Activated naive CD8-positive, alpha-beta T cell (primary cell): ENCODE results near the gene RPS6KB2.
"Not testable (repeated sequence)": the region's sequence is repeated elsewhere in the genome, so short reads cannot be mapped to it uniquely, and the experiment has no call there.

Source experiments
- H3K27ac Mint-ChIP-seq: one replicate; pipeline ENCODE4 v1.8.0; 2021; ENCODE audit warnings: mixed read lengths
- H3K27me3 Mint-ChIP-seq: one replicate; pipeline ENCODE4 v1.8.0; 2021; ENCODE audit warnings: mixed read lengths
- H3K36me3 Mint-ChIP-seq: one replicate; pipeline ENCODE4 v1.8.0; 2021; ENCODE audit warnings: mixed read lengths
- H3K4me1 Mint-ChIP-seq: one replicate; pipeline ENCODE4 v1.8.0; 2021; ENCODE audit warnings: low read depth, mixed read lengths
- H3K4me3 Mint-ChIP-seq: one replicate; pipeline ENCODE4 v1.8.0; 2021; ENCODE audit warnings: mild to moderate bottlenecking, mixed read lengths
- H3K9me3 Mint-ChIP-seq: one replicate; pipeline ENCODE4 v1.8.0; 2021; ENCODE audit warnings: low read depth, mixed read lengths

RPS6KB2 gene

DNA sequence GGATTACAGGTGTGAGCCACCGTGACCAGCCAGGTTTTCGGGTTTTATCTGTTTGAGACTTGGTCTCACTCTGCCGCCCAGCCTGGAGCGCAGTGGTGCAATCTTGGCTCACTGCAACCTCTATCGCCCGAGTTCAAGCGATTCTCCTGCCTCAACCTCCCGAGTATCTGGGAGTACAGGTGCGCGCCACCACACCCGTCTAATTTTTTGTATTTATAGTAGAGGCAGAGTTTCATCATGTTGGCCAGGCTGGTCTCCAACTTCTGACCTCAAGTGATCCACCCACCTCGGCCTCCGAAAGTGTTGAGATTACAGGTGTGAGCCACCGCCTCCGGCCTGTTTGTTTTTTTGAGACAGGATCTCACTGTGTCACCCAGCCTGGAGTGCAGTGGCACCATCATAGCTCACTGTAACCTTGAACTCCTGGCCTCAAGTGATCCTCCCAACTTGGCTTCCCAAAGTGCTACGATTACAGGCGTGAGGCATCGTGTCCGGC is 882 bp upstream of the RPS6KB2 start:
- peak overlapping the region; percentile 96 for H3K27ac Mint-ChIP-seq
- H3K9me3 Mint-ChIP-seq, H3K36me3 Mint-ChIP-seq, H3K27me3 Mint-ChIP-seq: not testable (repeated sequence)
- peak overlapping the region; percentile 97 for H3K4me3 Mint-ChIP-seq
- peaks cover 46% of the 10 kb centered on the region for H3K4me1 Mint-ChIP-seq

GRCh38 chr11:67429038-67429668 is 859 bp downstream of the RPS6KB2 start:
- H3K36me3 Mint-ChIP-seq = no peaks in the 10 kb centered on the region
- peak overlapping the region; percentile 97 for H3K4me3 Mint-ChIP-seq
- peaks cover 56% of the 10 kb centered on the region for H3K4me1 Mint-ChIP-seq
- H3K9me3 Mint-ChIP-seq = no peaks in the 10 kb centered on the region
- H3K27ac Mint-ChIP-seq = peak overlapping the region; percentile 90
- H3K27me3 Mint-ChIP-seq = no peaks in the 10 kb centered on the region

GRCh38 chr11:67429722-67430121 is 1.4 kb downstream of the RPS6KB2 start:
- peak overlapping the region; percentile 97 for H3K4me3 Mint-ChIP-seq
- H3K27ac Mint-ChIP-seq = peak overlapping the region; percentile 90
- no peaks in the 10 kb centered on the region for H3K36me3 Mint-ChIP-seq
- H3K9me3 Mint-ChIP-seq = no peaks in the 10 kb centered on the region
- H3K27me3 Mint-ChIP-seq = no peaks in the 10 kb centered on the region
- peaks cover 55% of the 10 kb centered on the region for H3K4me1 Mint-ChIP-seq

DNA sequence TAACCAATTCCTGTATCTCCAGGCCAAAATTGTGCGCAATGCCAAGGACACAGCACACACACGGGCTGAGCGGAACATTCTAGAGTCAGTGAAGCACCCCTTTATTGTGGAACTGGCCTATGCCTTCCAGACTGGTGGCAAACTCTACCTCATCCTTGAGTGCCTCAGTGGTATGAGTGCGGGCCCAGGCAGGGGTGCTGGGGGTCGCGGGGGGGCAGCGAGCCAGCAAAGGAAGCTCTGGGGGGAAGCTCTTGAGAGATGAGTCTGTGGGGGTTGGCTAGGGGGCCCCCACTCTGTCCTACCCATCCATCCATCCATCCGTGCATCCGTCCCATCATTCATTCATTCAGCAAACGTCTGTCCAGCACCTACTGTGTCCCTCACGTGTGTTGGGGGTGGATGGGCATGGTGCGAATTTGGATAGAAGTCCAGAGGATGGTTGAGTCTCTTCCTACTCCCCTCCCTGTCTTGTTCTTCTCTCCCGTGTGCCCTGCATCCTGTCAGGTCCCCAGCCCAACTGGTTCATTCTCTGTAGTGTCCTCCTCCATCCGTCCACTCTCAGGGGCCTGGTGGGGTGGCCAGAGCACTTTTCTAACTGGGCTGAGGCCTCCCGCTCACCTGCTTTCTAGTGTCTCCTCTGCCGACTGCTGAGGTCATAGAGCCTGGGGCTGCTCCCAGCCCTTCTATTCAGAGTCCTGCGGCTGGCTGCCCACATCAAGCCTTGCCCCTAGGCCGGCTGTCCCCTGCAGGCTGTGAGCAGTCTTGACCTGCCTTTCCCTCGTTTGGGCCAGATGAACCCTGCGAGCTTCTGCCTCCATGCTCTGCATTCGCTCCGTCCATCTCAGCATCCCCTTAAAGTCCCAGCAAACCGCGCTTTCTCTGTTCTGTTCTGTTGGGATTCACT is 3.3 kb downstream of the RPS6KB2 start:
- Mint-ChIP-seq H3K36me3 (no peaks in the 10 kb centered on the region), H3K27ac (peak overlapping the region; percentile 55), H3K4me3 (peak overlapping the region; percentile 57), H3K9me3 (no peaks in the 10 kb centered on the region), H3K4me1 (peaks cover 59% of the 10 kb centered on the region), H3K27me3 (no peaks in the 10 kb centered on the region)

DNA sequence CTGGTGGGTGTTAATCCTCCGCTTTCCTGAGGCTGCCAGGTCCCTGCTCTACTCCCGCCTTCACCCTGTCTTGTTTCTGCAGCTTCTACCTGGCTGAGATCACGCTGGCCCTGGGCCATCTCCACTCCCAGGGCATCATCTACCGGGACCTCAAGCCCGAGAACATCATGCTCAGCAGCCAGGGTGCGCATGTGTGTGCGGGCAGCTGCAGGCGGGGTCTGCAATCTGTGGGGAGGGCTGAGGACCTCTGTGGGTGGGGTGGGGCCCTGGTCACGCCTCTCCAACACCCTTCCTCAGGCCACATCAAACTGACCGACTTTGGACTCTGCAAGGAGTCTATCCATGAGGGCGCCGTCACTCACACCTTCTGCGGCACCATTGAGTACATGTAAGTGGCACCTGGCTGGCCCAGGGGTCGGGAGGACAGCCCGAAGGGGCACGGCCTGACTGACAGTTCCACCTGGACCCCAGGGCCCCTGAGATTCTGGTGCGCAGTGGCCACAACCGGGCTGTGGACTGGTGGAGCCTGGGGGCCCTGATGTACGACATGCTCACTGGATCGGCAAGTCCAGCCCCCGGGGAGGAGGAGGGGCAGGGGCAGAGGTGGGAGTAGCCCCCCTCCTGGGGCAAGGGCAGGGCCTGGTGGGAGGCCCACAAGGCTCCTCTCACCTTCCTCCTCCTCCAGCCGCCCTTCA is 4.5 kb downstream of the RPS6KB2 start:
- no peaks in the 10 kb centered on the region for H3K9me3 Mint-ChIP-seq
- no peaks in the 10 kb centered on the region for H3K36me3 Mint-ChIP-seq
- no peaks in the 10 kb centered on the region for H3K27me3 Mint-ChIP-seq
- H3K27ac Mint-ChIP-seq = peak overlapping the region; percentile 73
- peak overlapping the region; percentile 57 for H3K4me3 Mint-ChIP-seq
- H3K4me1 Mint-ChIP-seq = peaks cover 56% of the 10 kb centered on the region

GRCh38 chr11:67433536-67434394 is 5.5 kb downstream of the RPS6KB2 start:
- Mint-ChIP-seq H3K9me3 (no peaks in the 10 kb centered on the region), H3K27ac (peak overlapping the region; percentile 84), H3K27me3 (no peaks in the 10 kb centered on the region), H3K4me3 (peak overlapping the region; percentile 60), H3K36me3 (no peaks in the 10 kb centered on the region), H3K4me1 (peaks cover 54% of the 10 kb centered on the region)

DNA sequence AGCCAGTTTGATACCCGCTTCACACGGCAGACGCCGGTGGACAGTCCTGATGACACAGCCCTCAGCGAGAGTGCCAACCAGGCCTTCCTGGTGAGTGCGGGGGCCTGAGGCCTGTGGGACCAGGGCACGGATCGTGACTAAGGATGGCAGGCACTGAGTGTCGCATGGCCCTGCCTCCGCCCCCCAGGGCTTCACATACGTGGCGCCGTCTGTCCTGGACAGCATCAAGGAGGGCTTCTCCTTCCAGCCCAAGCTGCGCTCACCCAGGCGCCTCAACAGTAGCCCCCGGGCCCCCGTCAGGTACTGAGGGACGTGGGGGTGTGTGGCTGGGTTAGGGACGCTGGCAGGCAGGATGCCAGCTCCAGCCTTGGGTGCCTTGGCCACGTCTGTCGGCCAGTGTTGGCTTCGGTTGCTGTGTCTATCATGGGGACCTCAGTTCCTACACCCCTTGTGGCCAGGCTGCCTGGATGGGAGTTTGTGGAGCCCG is 6.1 kb downstream of the RPS6KB2 start:
- no peaks in the 10 kb centered on the region for H3K36me3 Mint-ChIP-seq
- no peaks in the 10 kb centered on the region for H3K27me3 Mint-ChIP-seq
- peaks cover 54% of the 10 kb centered on the region for H3K4me1 Mint-ChIP-seq
- peak overlapping the region; percentile 60 for H3K4me3 Mint-ChIP-seq
- H3K9me3 Mint-ChIP-seq = no peaks in the 10 kb centered on the region
- H3K27ac Mint-ChIP-seq = peak overlapping the region; percentile 84

GRCh38 chr11:67435031-67435726 is 6.9 kb downstream of the RPS6KB2 start:
- Mint-ChIP-seq H3K9me3 (no peaks in the 10 kb centered on the region), H3K36me3 (no peaks in the 10 kb centered on the region), H3K27ac (peak overlapping the region; percentile 92), H3K4me3 (peak overlapping the region; percentile 94), H3K4me1 (peaks cover 59% of the 10 kb centered on the region), H3K27me3 (no peaks in the 10 kb centered on the region)

GRCh38 chr11:67435727-67436458 is 7.6 kb downstream of the RPS6KB2 start:
- no peaks in the 10 kb centered on the region for H3K9me3 Mint-ChIP-seq
- peaks cover 58% of the 10 kb centered on the region for H3K4me1 Mint-ChIP-seq
- H3K27me3 Mint-ChIP-seq = no peaks in the 10 kb centered on the region
- peak overlapping the region; percentile 92 for H3K27ac Mint-ChIP-seq
- peak overlapping the region; percentile 94 for H3K4me3 Mint-ChIP-seq
- H3K36me3 Mint-ChIP-seq = no peaks in the 10 kb centered on the region

DNA sequence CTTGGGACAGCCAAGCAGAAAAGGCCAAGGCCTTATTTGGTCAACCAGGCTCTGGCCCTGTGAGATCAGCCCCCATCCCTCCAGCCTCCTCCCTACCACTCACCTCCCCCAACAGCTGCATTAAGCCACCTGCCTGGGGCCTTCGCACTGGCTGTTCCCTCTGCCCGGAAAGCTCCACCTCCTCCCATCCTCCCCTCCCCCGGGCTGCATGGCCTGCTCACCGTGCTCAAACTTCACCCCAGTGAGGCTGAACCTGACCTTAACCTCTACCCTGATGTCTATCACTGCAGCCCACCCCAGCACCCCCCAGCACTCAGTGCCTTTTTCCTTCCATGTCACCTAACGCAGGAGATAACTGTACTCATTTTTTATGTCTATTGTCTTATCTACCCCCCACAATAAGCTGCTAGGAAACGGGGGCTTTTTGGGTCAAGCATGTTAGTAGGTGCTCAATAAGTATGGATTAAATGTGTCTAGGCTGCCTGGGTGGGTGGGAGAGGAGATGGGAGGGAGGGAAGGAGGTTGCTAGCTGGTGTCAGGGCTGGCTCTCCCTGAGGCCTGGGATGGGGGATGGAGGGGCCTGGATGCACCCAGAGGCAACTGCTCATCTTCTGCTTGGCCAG is 8.3 kb downstream of the RPS6KB2 start:
- Mint-ChIP-seq H3K4me3 (peak overlapping the region; percentile 94), H3K27me3 (no peaks in the 10 kb centered on the region)

DNA sequence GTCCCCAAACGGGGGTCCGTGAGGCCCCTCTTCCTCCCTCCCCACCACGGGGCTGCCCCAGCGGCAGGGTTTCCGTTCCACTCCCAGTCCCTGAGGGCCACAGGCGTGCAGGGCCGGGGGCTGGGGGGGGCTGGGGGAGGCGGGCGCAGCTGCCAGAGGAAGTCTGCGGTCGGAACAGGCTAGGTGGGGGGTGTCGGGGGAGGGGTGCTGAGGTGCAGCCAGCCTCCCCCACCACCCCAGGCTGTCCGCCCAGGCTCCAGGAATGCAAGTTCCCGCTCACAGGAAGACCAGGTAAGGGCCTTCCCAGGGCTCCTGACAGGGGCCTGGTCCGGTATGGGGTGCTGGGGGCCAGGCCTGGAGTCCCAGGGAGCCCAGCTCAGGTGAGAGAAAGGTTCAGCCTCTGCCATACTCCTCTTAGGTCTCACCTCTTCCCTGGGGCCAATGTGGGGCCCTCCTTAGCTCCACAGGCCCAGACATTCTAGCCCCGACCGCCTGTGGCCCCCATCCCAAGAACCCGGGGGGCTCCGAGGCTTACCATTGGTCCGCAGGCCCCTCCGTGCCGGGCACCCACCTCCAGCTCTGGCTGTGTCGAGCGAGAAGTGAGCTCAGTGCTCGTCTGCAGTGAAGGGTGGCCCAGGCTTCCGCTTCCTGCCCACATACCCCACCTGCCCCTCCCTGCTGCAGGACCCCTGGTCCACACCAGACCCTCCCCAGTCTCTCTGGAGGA is 9.0 kb downstream of the RPS6KB2 start, which contains the start of gene PTPRCAP:
Gene PTPRCAP, minus strand, starts transcription at position 601 of the 727 bp plus-strand sequence. Its CDS starts 63 bp downstream, at position 538.
- Mint-ChIP-seq H3K9me3 (no peaks in the 10 kb centered on the region), H3K4me1 (peaks cover 61% of the 10 kb centered on the region), H3K36me3 (no peaks in the 10 kb centered on the region)

More for the DNA sequence above, 8.3 kb downstream of the RPS6KB2 start:
- Mint-ChIP-seq H3K9me3 (no peaks in the 10 kb centered on the region), H3K27ac (peak overlapping the region; percentile 88), H3K4me1 (peaks cover 61% of the 10 kb centered on the region), H3K36me3 (no peaks in the 10 kb centered on the region)

DNA sequence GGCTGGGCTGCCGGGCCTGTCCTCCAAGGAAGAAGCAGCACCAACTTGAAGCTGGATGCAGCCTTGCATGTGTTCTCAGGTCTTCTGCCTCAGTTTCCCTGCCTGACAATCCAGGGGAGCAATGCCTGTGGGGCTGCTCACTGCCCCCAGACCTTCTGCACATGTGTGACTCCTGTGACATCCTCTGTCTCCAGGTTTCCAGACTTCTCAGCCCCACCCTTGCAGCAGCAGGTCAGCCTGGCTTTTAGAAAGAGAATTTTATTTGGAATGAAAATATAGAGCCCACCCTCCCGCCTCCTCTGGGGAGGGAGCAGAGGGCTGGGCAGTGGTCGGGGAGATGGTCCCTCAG is 9.5 kb downstream of the RPS6KB2 start:
- Mint-ChIP-seq H3K4me3 (peak overlapping the region; percentile 94), H3K36me3 (no peaks in the 10 kb centered on the region), H3K27me3 (no peaks in the 10 kb centered on the region), H3K9me3 (no peaks in the 10 kb centered on the region), H3K27ac (peak overlapping the region; percentile 86), H3K4me1 (peaks cover 58% of the 10 kb centered on the region)

More for the DNA sequence above, 9.0 kb downstream of the RPS6KB2 start, which contains the start of gene PTPRCAP:
- Mint-ChIP-seq H3K4me3 (peak within 1 kb of the TSS; percentile 94), H3K27ac (peak within 1 kb of the TSS; percentile 88), H3K27me3 (no peaks in the 10 kb centered on the region)
